Measurements from ENCODE around the gene TLR2. TPM values are rescaled to one million over a fixed set of nuclear protein-coding genes. Genes with fewer than 3 reads are reported as not detected.

The TLR2 gene
- total RNA-seq, 1 experiment from 2014 or later: 0.90 TPM

DNA sequence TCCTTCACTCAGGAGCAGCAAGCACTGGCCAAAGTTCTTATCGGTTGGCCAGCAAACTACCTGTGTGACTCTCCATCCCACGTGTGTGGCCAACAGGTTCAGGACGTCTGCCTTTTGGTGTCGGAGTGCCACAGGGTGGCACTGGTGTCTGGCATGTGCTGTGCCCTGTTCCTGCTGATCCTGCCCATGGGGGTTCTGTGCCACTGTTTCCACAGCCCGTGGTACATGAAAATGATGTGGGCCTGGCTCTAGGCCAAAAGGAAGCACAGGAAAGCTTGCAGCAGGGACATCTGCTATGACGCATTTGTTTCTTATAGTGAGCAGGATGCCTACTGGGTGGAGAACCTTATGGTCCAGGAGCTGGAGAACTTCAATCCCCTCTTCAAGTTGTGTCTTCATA lies 4.6 kb upstream of the TLR2 start:
- Histone ChIP-seq H2AK5ac (ENCODE audit: insufficient read length, low read length) (no peak overlapping the region), H3K56ac (ENCODE audit: insufficient read length, low read depth, low read length) (no peak overlapping the region), H3K18ac (ENCODE audit: insufficient read length, low read depth, low read length) (no peak overlapping the region), H3K23ac (ENCODE audit: insufficient read length, low read depth, low read length) (no peak overlapping the region), H3K14ac (ENCODE audit: insufficient read depth, low read length) (no peak overlapping the region), H2BK15ac (ENCODE audit: low read depth, low read length) (no peak overlapping the region), H4K8ac (replicated peaks; ENCODE audit: insufficient read length, low read depth, low read length) (no peak overlapping the region), H3K23me2 (ENCODE audit: insufficient read length, low read depth, low read length, poor library complexity, severe bottlenecking) (peaks cover 8% of the 10 kb centered on the region), H3K9me3 (ENCODE audit: control insufficient read depth, low read depth, low read length) (no peaks in the 10 kb centered on the region), H3K79me1 (ENCODE audit: insufficient read depth, low read depth, low read length, poor library complexity, severe bottlenecking) (no peaks in the 10 kb centered on the region), H2BK20ac (ENCODE audit: low read depth, low read length, poor library complexity, severe bottlenecking) (no peak overlapping the region), H2BK120ac (ENCODE audit: low read depth, low read length, poor library complexity, severe bottlenecking) (no peak overlapping the region), H3K4me2 (ENCODE audit: insufficient read depth, insufficient read length, low read length) (no peak overlapping the region), H3K27ac (ENCODE audit: insufficient read length, low read depth, low read length) (no peak overlapping the region), H3K27me3 (ENCODE audit: insufficient read depth, low read length) (peaks cover 14% of the 10 kb centered on the region), H4K5ac (ENCODE audit: insufficient read length, low read depth, low read length) (no peak overlapping the region), H2AFZ (ENCODE audit: low read length) (no peak overlapping the region), H3K79me2 (ENCODE audit: insufficient read depth, low read length) (no peaks in the 10 kb centered on the region), H4K20me1 (ENCODE audit: control insufficient read depth, insufficient read depth, insufficient read length) (no peaks in the 10 kb centered on the region), H3K4ac (ENCODE audit: low read depth, low read length) (no peak overlapping the region), H3K9ac (ENCODE audit: extremely low read depth, insufficient read length, low read length) (no peak overlapping the region), H3T11ph (ENCODE audit: low read length) (no peak overlapping the region), H2BK5ac (ENCODE audit: insufficient read length, low read length) (no peak overlapping the region), H2BK12ac (ENCODE audit: insufficient read length, low read depth, low read length) (no peak overlapping the region), H3K4me1 (ENCODE audit: insufficient read depth, low read length) (no peaks in the 10 kb centered on the region; the same call in 1 of the 2 replicates), H4K91ac (ENCODE audit: insufficient read length, low read depth, low read length) (no peak overlapping the region)
- Mint-ChIP-seq H3K4me3 (no peak overlapping the region), H3K36me3 (ENCODE audit: insufficient read depth in 1 of 3, low read depth in 3 of 3) (peaks cover 0 to 3% (median 0%) of the 10 kb centered on the region in 3 experiments; a peak in 1 of 7 replicates), H3K27me3 (ENCODE audit: low read depth) (peaks cover 53% of the 10 kb centered on the region), H3K27ac (no peak overlapping the region), H3K4me1 (peaks cover 5 to 6% of the 10 kb centered on the region in 2 experiments), H3K9me3 (peaks cover 0 to 4% of the 10 kb centered on the region in 2 experiments; a peak in 3 of 5 replicates)
- no peak for DNase-seq
- WGBS (ENCODE audit: extremely low coverage, insufficient read length, low lambda C conversion rate): no CpG with 5 or more reads among the region's 6 CpGs
- TF ChIP-seq CTCF (conservative IDR thresholded peaks at IDR 0.05): no peak
